Measurements from ENCODE around the gene RAB40B. TPM values are rescaled to one million over a fixed set of nuclear protein-coding genes. Genes with fewer than 3 reads are reported as not detected.

Gene RAB40B
- total RNA-seq, 1 donor from 2014 or later, result 29.2 TPM

GRCh38 chr17:82696259-82696658 lies 2.2 kb downstream of the RAB40B start:
- Histone ChIP-seq H3K27ac (no peak overlapping the region), H3K4me3 (no peak overlapping the region), H3K36me3 (no peaks in the 10 kb centered on the region), H3K4me1 (peaks cover 22% of the 10 kb centered on the region), H3K9me3 (no peaks in the 10 kb centered on the region), H3K27me3 (no peaks in the 10 kb centered on the region)
- TF ChIP-seq POLR2AphosphoS5 (IDR thresholded peaks at IDR 0.05; ENCODE audit: insufficient read depth in 1 of 2, low read depth in 1 of 2), result no peak
- no peak for TF ChIP-seq POLR2A (IDR thresholded peaks at IDR 0.05)
- TF ChIP-seq CTCF (IDR thresholded peaks at IDR 0.05), result no peak
- no peak for DNase-seq (ENCODE audit: extremely low spot score in 2 of 2)
- intact Hi-C loops (cut with DNase I), result no loop called here

GRCh38 chr17:82694647-82695046 lies 3.9 kb downstream of the RAB40B start:
- H3K4me1 ChIP-seq, result peaks cover 21% of the 10 kb centered on the region
- H3K4me3 ChIP-seq, result no peak overlapping the region
- no peak for TF ChIP-seq POLR2AphosphoS5 (IDR thresholded peaks at IDR 0.05; ENCODE audit: insufficient read depth in 1 of 2, low read depth in 1 of 2)
- no peak for TF ChIP-seq POLR2A (IDR thresholded peaks at IDR 0.05)
- TF ChIP-seq CTCF (IDR thresholded peaks at IDR 0.05), result no peak
- intact Hi-C loops (cut with DNase I), result no loop called here
- no peaks in the 10 kb centered on the region for H3K9me3 ChIP-seq
- H3K27me3 ChIP-seq, result no peaks in the 10 kb centered on the region
- no peak for DNase-seq (ENCODE audit: extremely low spot score in 2 of 2)
- H3K27ac ChIP-seq, result no peak overlapping the region
- no peaks in the 10 kb centered on the region for H3K36me3 ChIP-seq

- intact Hi-C loops (cut with DNase I), result no loop called here
- H3K27ac ChIP-seq, result no peak overlapping the region
- no peak for DNase-seq (ENCODE audit: extremely low spot score in 2 of 2)
- no peaks in the 10 kb centered on the region for H3K36me3 ChIP-seq
- no peaks in the 10 kb centered on the region for H3K27me3 ChIP-seq
- no peak for TF ChIP-seq POLR2A (IDR thresholded peaks at IDR 0.05)
- TF ChIP-seq CTCF (IDR thresholded peaks at IDR 0.05), result no peak
- no peak for TF ChIP-seq POLR2AphosphoS5 (IDR thresholded peaks at IDR 0.05; ENCODE audit: insufficient read depth in 1 of 2, low read depth in 1 of 2)
- no peaks in the 10 kb centered on the region for H3K9me3 ChIP-seq
- H3K4me3 ChIP-seq, result no peak overlapping the region
- H3K4me1 ChIP-seq, result peaks cover 15% of the 10 kb centered on the region
These were observed 5.2 kb downstream of the RAB40B start for GRCh38 chr17:82693168-82693867.

GRCh38 chr17:82692268-82692667 lies 6.2 kb downstream of the RAB40B start:
- Histone ChIP-seq H3K27ac (no peak overlapping the region), H3K4me1 (peaks cover 7% of the 10 kb centered on the region), H3K27me3 (no peaks in the 10 kb centered on the region), H3K36me3 (no peaks in the 10 kb centered on the region), H3K4me3 (no peak overlapping the region), H3K9me3 (no peaks in the 10 kb centered on the region)
- no peak for DNase-seq (ENCODE audit: extremely low spot score in 2 of 2)
- intact Hi-C loops (cut with DNase I), result no loop called here
- TF ChIP-seq CTCF (IDR thresholded peaks at IDR 0.05) (no peak), POLR2A (IDR thresholded peaks at IDR 0.05) (no peak), POLR2AphosphoS5 (IDR thresholded peaks at IDR 0.05; ENCODE audit: insufficient read depth in 1 of 2, low read depth in 1 of 2) (no peak)

GRCh38 chr17:82691714-82692113 lies 6.8 kb downstream of the RAB40B start:
- Histone ChIP-seq H3K27ac (no peak overlapping the region), H3K4me1 (peaks cover 2% of the 10 kb centered on the region), H3K9me3 (no peaks in the 10 kb centered on the region), H3K4me3 (no peak overlapping the region), H3K36me3 (no peaks in the 10 kb centered on the region), H3K27me3 (no peaks in the 10 kb centered on the region)
- intact Hi-C loops (cut with DNase I), result no loop called here
- DNase-seq (ENCODE audit: extremely low spot score in 2 of 2), result no peak
- TF ChIP-seq POLR2A (IDR thresholded peaks at IDR 0.05) (no peak), POLR2AphosphoS5 (IDR thresholded peaks at IDR 0.05; ENCODE audit: insufficient read depth in 1 of 2, low read depth in 1 of 2) (no peak), CTCF (IDR thresholded peaks at IDR 0.05) (no peak)

All from vagina (tissue), 2 donors.